Duodenal mucosa (tissue), 2 donors: ENCODE data around the gene RNASEL.

ENCODE experiments used
- H3K27ac ChIP-seq: one replicate; pipeline ENCODE4 v1.7.0; 2013; ENCODE audit warnings: low read depth, low read length
- H3K27me3 ChIP-seq, 2 donors: one replicate each; pipeline ENCODE4 v1.7.0; 2013; ENCODE audit warnings: low read length in 2 of 2, control low read depth in 1 of 2; ENCODE audit not compliant: insufficient read depth in 2 of 2, control insufficient read depth in 1 of 2
- H3K36me3 ChIP-seq, 2 donors: one replicate each; pipeline ENCODE4 v1.7.0; 2013; ENCODE audit warnings: low read length in 2 of 2, control low read depth in 1 of 2; ENCODE audit not compliant: insufficient read depth in 2 of 2, control insufficient read depth in 1 of 2
- H3K4me1 ChIP-seq, 2 donors: one replicate each; pipeline ENCODE4 v1.7.0; 2013; ENCODE audit warnings: low read length in 2 of 2, control low read depth in 1 of 2; ENCODE audit not compliant: insufficient read depth in 2 of 2, control insufficient read depth in 1 of 2
- H3K4me3 ChIP-seq, 2 donors: one replicate each; pipeline ENCODE4 v1.7.0; 2013; ENCODE audit warnings: low read length in 2 of 2, low read depth in 1 of 2
- H3K9ac ChIP-seq, 2 donors: one replicate each; pipeline ENCODE4 v1.7.0; 2013; ENCODE audit warnings: low read length in 2 of 2, low read depth in 1 of 2
- H3K9me3 ChIP-seq, 2 donors: one replicate each; pipeline ENCODE4 v1.7.0; 2013; ENCODE audit warnings: low read length in 2 of 2, control low read depth in 1 of 2; ENCODE audit not compliant: control insufficient read depth in 1 of 2

Gene RNASEL

GRCh38 chr1:182565537-182565936, 23.5 kb downstream of the RNASEL start:
- H3K4me1 ChIP-seq: no peaks in the 10 kb centered on the region
- H3K4me3 ChIP-seq: no peak overlapping the region
- H3K36me3 ChIP-seq: no peaks in the 10 kb centered on the region
- H3K27ac ChIP-seq: no peak overlapping the region
- no peak overlapping the region for H3K9ac ChIP-seq
- no peaks in the 10 kb centered on the region for H3K27me3 ChIP-seq
- no peaks in the 10 kb centered on the region for H3K9me3 ChIP-seq

- Histone ChIP-seq H3K9me3 (no peaks in the 10 kb centered on the region), H3K9ac (no peak overlapping the region), H3K27ac (no peak overlapping the region), H3K4me3 (no peak overlapping the region), H3K4me1 (no peaks in the 10 kb centered on the region), H3K27me3 (no peaks in the 10 kb centered on the region), H3K36me3 (no peaks in the 10 kb centered on the region)
Measured at GRCh38 chr1:182564406-182565004, 24.6 kb downstream of the RNASEL start.

GRCh38 chr1:182563095-182563494, 26.0 kb downstream of the RNASEL start:
- Histone ChIP-seq H3K27me3 (no peaks in the 10 kb centered on the region), H3K9ac (no peak overlapping the region), H3K4me3 (no peak overlapping the region), H3K9me3 (no peaks in the 10 kb centered on the region), H3K27ac (no peak overlapping the region), H3K36me3 (no peaks in the 10 kb centered on the region), H3K4me1 (no peaks in the 10 kb centered on the region)

- Histone ChIP-seq H3K27ac (no peak overlapping the region), H3K9me3 (no peaks in the 10 kb centered on the region), H3K9ac (no peak overlapping the region), H3K27me3 (no peaks in the 10 kb centered on the region), H3K4me3 (no peak overlapping the region), H3K36me3 (no peaks in the 10 kb centered on the region), H3K4me1 (no peaks in the 10 kb centered on the region)
Measured at GRCh38 chr1:182561456-182561855, 27.6 kb downstream of the RNASEL start.

GRCh38 chr1:182560392-182560984, 28.6 kb downstream of the RNASEL start:
- H3K9me3 ChIP-seq: no peaks in the 10 kb centered on the region
- no peak overlapping the region for H3K9ac ChIP-seq
- H3K27me3 ChIP-seq: no peaks in the 10 kb centered on the region
- H3K27ac ChIP-seq: no peak overlapping the region
- H3K4me3 ChIP-seq: no peak overlapping the region
- H3K4me1 ChIP-seq: no peaks in the 10 kb centered on the region
- no peaks in the 10 kb centered on the region for H3K36me3 ChIP-seq

- H3K36me3 ChIP-seq: no peaks in the 10 kb centered on the region
- H3K4me1 ChIP-seq: no peaks in the 10 kb centered on the region
- peaks cover 0 to 6% of the 10 kb centered on the region in 2 donors for H3K9me3 ChIP-seq
- no peak overlapping the region for H3K9ac ChIP-seq
- H3K27me3 ChIP-seq: no peaks in the 10 kb centered on the region
- H3K27ac ChIP-seq: no peak overlapping the region
- H3K4me3 ChIP-seq: no peak overlapping the region
Measured at GRCh38 chr1:182556279-182556678, 32.8 kb downstream of the RNASEL start.

GRCh38 chr1:182555493-182555892, 33.6 kb downstream of the RNASEL start:
- Histone ChIP-seq H3K36me3 (no peaks in the 10 kb centered on the region), H3K4me1 (no peaks in the 10 kb centered on the region), H3K4me3 (no peak overlapping the region), H3K9ac (no peak overlapping the region), H3K27ac (no peak overlapping the region), H3K27me3 (no peaks in the 10 kb centered on the region), H3K9me3 (peaks cover 0 to 6% of the 10 kb centered on the region in 2 donors)

- Histone ChIP-seq H3K27ac (no peak overlapping the region), H3K27me3 (no peaks in the 10 kb centered on the region), H3K9ac (no peak overlapping the region), H3K9me3 (peaks cover 0 to 6% of the 10 kb centered on the region in 2 donors), H3K36me3 (no peaks in the 10 kb centered on the region), H3K4me1 (no peaks in the 10 kb centered on the region), H3K4me3 (no peak overlapping the region)
Measured at GRCh38 chr1:182552527-182552926, 36.5 kb downstream of the RNASEL start.

- no peak overlapping the region for H3K4me3 ChIP-seq
- H3K9ac ChIP-seq: no peak overlapping the region
- H3K27ac ChIP-seq: no peak overlapping the region
- H3K9me3 ChIP-seq: peaks cover 0 to 6% of the 10 kb centered on the region in 2 donors
- H3K36me3 ChIP-seq: no peaks in the 10 kb centered on the region
- H3K4me1 ChIP-seq: no peaks in the 10 kb centered on the region
- H3K27me3 ChIP-seq: no peaks in the 10 kb centered on the region
Measured at GRCh38 chr1:182549811-182550210, 39.2 kb downstream of the RNASEL start.

GRCh38 chr1:182549346-182549745, 39.7 kb downstream of the RNASEL start:
- H3K4me1 ChIP-seq: no peaks in the 10 kb centered on the region
- H3K9ac ChIP-seq: no peak overlapping the region
- peaks cover 0 to 6% of the 10 kb centered on the region in 2 donors for H3K9me3 ChIP-seq
- no peak overlapping the region for H3K27ac ChIP-seq
- no peaks in the 10 kb centered on the region for H3K27me3 ChIP-seq
- no peak overlapping the region for H3K4me3 ChIP-seq
- H3K36me3 ChIP-seq: no peaks in the 10 kb centered on the region
